ENCODE results near the gene AQP11. TPM values are rescaled to one million over a fixed set of nuclear protein-coding genes. Genes with fewer than 3 reads are reported as not detected.
"Not testable (repeated sequence)": the region's sequence is repeated elsewhere in the genome, so short reads cannot be mapped to it uniquely, and the experiment has no call there.

Gene AQP11
- total RNA-seq, 1 experiment from 2014 or later: 12.7 TPM

- Mint-ChIP-seq H3K4me3 (ENCODE audit: unreplicated experiment) (no peak overlapping the region), H3K4me1 (ENCODE audit: low read depth, unreplicated experiment) (peaks cover 7% of the 10 kb centered on the region), H3K9me3 (ENCODE audit: unreplicated experiment) (no peaks in the 10 kb centered on the region), H3K27ac (ENCODE audit: unreplicated experiment) (no peak overlapping the region), H3K27me3 (ENCODE audit: insufficient read depth, unreplicated experiment) (no peaks in the 10 kb centered on the region), H3K36me3 (ENCODE audit: insufficient read depth, unreplicated experiment) (peaks cover 77% of the 10 kb centered on the region)
- Histone ChIP-seq H3K9me3 (no peaks in the 10 kb centered on the region), H3K36me3 (ENCODE audit: control insufficient read depth, insufficient read depth, low read length) (peaks cover 2% of the 10 kb centered on the region), H3K27me3 (replicated peaks; ENCODE audit: control insufficient read depth, insufficient read depth, low read length) (no peaks in the 10 kb centered on the region), H3K4me1 (no peaks in the 10 kb centered on the region), H3K4me3 (ENCODE audit: low read depth, low read length) (no peak overlapping the region)
- intact Hi-C loops (cut with micrococcal nuclease; ENCODE audit: unreplicated experiment): no loop called here
- CTCF ChIA-PET: interaction anchor here (0.6 to 0.7 kb wide), 3 partner anchors 11 to 583 kb away, joined by 3 to 4 read pairs (median 3); no protein-coding TSS in a partner anchor
- POLR2A ChIA-PET: interaction anchor here (0.6 to 0.7 kb wide), 2 partner anchors 12 to 364 kb away, joined by 3 to 11 read pairs; partner anchors contain the start of gene INTS4
- no peak for TF ChIP-seq CTCF (IDR thresholded peaks at IDR 0.05; ENCODE audit: insufficient read depth in 1 of 2, low read depth in 1 of 2, low read length in 1 of 2, severe bottlenecking in 1 of 2, unreplicated experiment in 1 of 2)
- DNase-seq: no peak
- no TSS peak for BruUV-seq (replicated peaks)
Measured at GRCh38 chr11:77630157-77630710, 40.5 kb downstream of the AQP11 start.

GRCh38 chr11:77633926-77634325 lies 44.2 kb downstream of the AQP11 start:
- H3K9me3 ChIP-seq; H3K4me3 Mint-ChIP-seq (ENCODE audit: unreplicated experiment); H3K4me1 ChIP-seq; DNase-seq; H3K4me3 ChIP-seq (ENCODE audit: low read depth, low read length); H3K27ac Mint-ChIP-seq (ENCODE audit: unreplicated experiment); intact Hi-C loops (cut with micrococcal nuclease; ENCODE audit: unreplicated experiment); H3K27me3 Mint-ChIP-seq (ENCODE audit: insufficient read depth, unreplicated experiment); H3K27me3 ChIP-seq (replicated peaks; ENCODE audit: control insufficient read depth, insufficient read depth, low read length); H3K9me3 Mint-ChIP-seq (ENCODE audit: unreplicated experiment); POLR2A ChIA-PET; H3K36me3 ChIP-seq (ENCODE audit: control insufficient read depth, insufficient read depth, low read length); BruUV-seq (replicated peaks): not testable (repeated sequence)
- Mint-ChIP-seq H3K36me3 (ENCODE audit: insufficient read depth, unreplicated experiment) (peaks cover 60% of the 10 kb centered on the region), H3K4me1 (ENCODE audit: low read depth, unreplicated experiment) (peaks cover 22% of the 10 kb centered on the region)
- CTCF ChIA-PET: interaction anchor here (1.2 kb wide), 1 partner anchor 14 kb away, joined by 5 read pairs; no protein-coding TSS in a partner anchor

- H3K27me3 Mint-ChIP-seq (ENCODE audit: insufficient read depth, unreplicated experiment): no peaks in the 10 kb centered on the region
- Histone ChIP-seq H3K36me3 (ENCODE audit: control insufficient read depth, insufficient read depth, low read length) (no peaks in the 10 kb centered on the region), H3K9me3 (peaks cover 7% of the 10 kb centered on the region; the same call in 1 of the 2 replicates), H3K4me1 (peaks cover 4% of the 10 kb centered on the region), H3K27me3 (replicated peaks; ENCODE audit: control insufficient read depth, insufficient read depth, low read length) (no peaks in the 10 kb centered on the region), H3K4me3 (ENCODE audit: low read depth, low read length) (peak overlapping the region; percentile 80)
- intact Hi-C loops (cut with micrococcal nuclease; ENCODE audit: unreplicated experiment): loop anchor here (1.0 to 2.0 kb wide), 4 partner anchors 33 to 358 kb away; partner anchors contain the start of genes AAMDC, INTS4 and RSF1
- H3K4me3 Mint-ChIP-seq (ENCODE audit: unreplicated experiment): peak overlapping the region; percentile 88
- ChIA-PET POLR2A (interaction anchor here (0.8 kb wide), 1 partner anchor 358 kb away, joined by 6 read pairs; the partner anchor contains the start of gene INTS4), CTCF (no interaction called here)
- peaks cover 44% of the 10 kb centered on the region for H3K36me3 Mint-ChIP-seq (ENCODE audit: insufficient read depth, unreplicated experiment)
- H3K27ac Mint-ChIP-seq (ENCODE audit: unreplicated experiment): peak overlapping the region; percentile 85
- no peak for DNase-seq
- no peaks in the 10 kb centered on the region for H3K9me3 Mint-ChIP-seq (ENCODE audit: unreplicated experiment)
- H3K4me1 Mint-ChIP-seq (ENCODE audit: low read depth, unreplicated experiment): peaks cover 15% of the 10 kb centered on the region
- no peak for TF ChIP-seq CTCF (IDR thresholded peaks at IDR 0.05; ENCODE audit: insufficient read depth in 1 of 2, low read depth in 1 of 2, low read length in 1 of 2, severe bottlenecking in 1 of 2, unreplicated experiment in 1 of 2)
- BruUV-seq (replicated peaks): TSS peak; percentile 77
Measured at GRCh38 chr11:77636731-77637344, 47.1 kb downstream of the AQP11 start.

Data from Caco-2 (cell line).